HEK293T (cell line): Measurements from ENCODE around the gene KIDINS220.
A peak's percentile ranks its signal among the peaks of the same experiment; 100 is the strongest.

Experiments used
- CTCF ChIA-PET: fragments of 350-600 bp; formaldehyde crosslinking; extraction: SDS; loops from one replicate; lab custom pipeline; 2021; ENCODE audit warnings: antibody characterized with exemption, inconsistent platforms; lab: Yijun Ruan, JAX
- POLR2A ChIA-PET: fragments of 350-600 bp; formaldehyde crosslinking; extraction: SDS; loops from one replicate; lab custom pipeline; 2020; ENCODE audit warnings: antibody characterized with exemption, inconsistent platforms; lab: Yijun Ruan, JAX
- DNase-seq: peaks from one replicate; pipeline ENCODE4 v3.0.0; 2012; ENCODE audit warnings: mixed read lengths; ENCODE audit errors: extremely low spot score
- ARNT ChIP-seq: fragments of 450-650 bp; IDR thresholded peaks from 2 replicates; pipeline ENCODE4 v1.6.1; 2017; ENCODE audit warnings: mild to moderate bottlenecking
- BHLHE40 ChIP-seq: fragments of 450-650 bp; IDR thresholded peaks from 2 replicates; pipeline ENCODE4 v1.6.1; 2016; ENCODE audit warnings: mild to moderate bottlenecking, moderate library complexity, borderline replicate concordance
- CTBP1 ChIP-seq: fragments of 450-650 bp; IDR thresholded peaks from 2 replicates; pipeline ENCODE4 v1.6.1; 2016; ENCODE audit warnings: borderline replicate concordance
- ELF4 ChIP-seq: fragments of 450-650 bp; IDR thresholded peaks from 2 replicates; pipeline ENCODE4 v1.6.1; 2017; ENCODE audit warnings: antibody characterized with exemption
- FOXA1 ChIP-seq: fragments of 450-650 bp; IDR thresholded peaks from 2 replicates; pipeline ENCODE4 v1.6.1; 2016; ENCODE audit warnings: mild to moderate bottlenecking
- FOXK2 ChIP-seq: fragments of 450-650 bp; IDR thresholded peaks from 2 replicates; pipeline ENCODE4 v1.6.1; 2016; ENCODE audit warnings: mild to moderate bottlenecking
- FOXM1 ChIP-seq: fragments of 450-650 bp; IDR thresholded peaks from 2 replicates; pipeline ENCODE4 v1.6.1; 2017; ENCODE audit warnings: mild to moderate bottlenecking, borderline replicate concordance
- HDGF ChIP-seq: fragments of 450-650 bp; IDR thresholded peaks from 2 replicates; pipeline ENCODE4 v1.6.1; 2017; ENCODE audit warnings: antibody characterized with exemption, borderline replicate concordance
- L3MBTL2 ChIP-seq: fragments of 450-650 bp; conservative IDR thresholded peaks from 2 replicates; pipeline ENCODE4 v1.6.1; 2016; ENCODE audit warnings: mild to moderate bottlenecking
- LEF1 ChIP-seq: fragments of 450-650 bp; IDR thresholded peaks from 2 replicates; pipeline ENCODE4 v1.6.1; 2017; ENCODE audit warnings: mild to moderate bottlenecking, borderline replicate concordance
- NFRKB ChIP-seq: fragments of 450-650 bp; IDR thresholded peaks from 2 replicates; pipeline ENCODE4 v1.6.1; 2016; ENCODE audit warnings: mild to moderate bottlenecking, moderate library complexity
- PKNOX1 ChIP-seq: fragments of 450-650 bp; IDR thresholded peaks from 2 replicates; pipeline ENCODE4 v1.6.1; 2016
- SP1 ChIP-seq: fragments of 450-650 bp; IDR thresholded peaks from 2 replicates; pipeline ENCODE4 v1.6.1; 2017
- SUZ12 ChIP-seq: fragments of 450-650 bp; IDR thresholded peaks from 2 replicates; pipeline ENCODE4 v1.6.1; 2016; ENCODE audit warnings: mild to moderate bottlenecking
- TARDBP ChIP-seq: fragments of 450-650 bp; IDR thresholded peaks from 2 replicates; pipeline ENCODE4 v1.6.1; 2016
- ZNF384 ChIP-seq: fragments of 450-650 bp; IDR thresholded peaks from 2 replicates; pipeline ENCODE4 v1.6.1; 2016

The KIDINS220 gene

GRCh38 chr2:8848328-8849100 is 11.1 kb upstream of the KIDINS220 start:
- POLR2A ChIA-PET = no interaction called here
- TF ChIP-seq HDGF = no peak
- TF ChIP-seq FOXK2 = no peak
- TF ChIP-seq NFRKB = no peak

GRCh38 chr2:8847400-8847799 is 10.0 kb upstream of the KIDINS220 start:
- no peak for DNase-seq
- ChIA-PET POLR2A (no interaction called here), CTCF (no interaction called here)
- TF ChIP-seq BHLHE40 (no peak), HDGF (no peak), ELF4 (no peak), FOXK2 (no peak), L3MBTL2 (no peak), SUZ12 (no peak), SP1 (no peak), ARNT (no peak), LEF1 (no peak), FOXM1 (no peak)

More at GRCh38 chr2:8848328-8849100, 11.1 kb upstream of the KIDINS220 start:
- CTCF ChIA-PET = interaction anchor here (0.6 kb wide), 1 partner anchor 252 kb away, joined by 5 read pairs; no protein-coding TSS in a partner anchor
- DNase-seq = no peak

GRCh38 chr2:8841932-8842331 is 4.5 kb upstream of the KIDINS220 start:
- TF ChIP-seq SP1 (no peak), CTBP1 (no peak), ELF4 (no peak), FOXK2 (no peak), HDGF (no peak), ZNF384 (no peak), SUZ12 (no peak)
- POLR2A ChIA-PET = no interaction called here
- CTCF ChIA-PET = no interaction called here
- no peak for DNase-seq

- no peak for DNase-seq
- POLR2A ChIA-PET = interaction anchor here (0.8 kb wide), 1 partner anchor 19 kb away, joined by 3 read pairs; no protein-coding TSS in a partner anchor
- CTCF ChIA-PET = no interaction called here
- TF ChIP-seq FOXA1 (no peak), FOXM1 (no peak), ZNF384 (no peak), LEF1 (no peak), PKNOX1 (no peak), L3MBTL2 (no peak), SUZ12 (no peak), CTBP1 (no peak), FOXK2 (no peak), ELF4 (no peak), TARDBP (no peak), HDGF (no peak), NFRKB (no peak), SP1 (no peak), BHLHE40 (no peak), ARNT (no peak)
Measured at GRCh38 chr2:8840475-8841091, 3.2 kb upstream of the KIDINS220 start.

GRCh38 chr2:8839189-8839965 is 2.0 kb upstream of the KIDINS220 start:
- no peak for DNase-seq
- no peak for TF ChIP-seq PKNOX1
- no peak for TF ChIP-seq SP1
- no peak for TF ChIP-seq FOXK2
- ChIA-PET CTCF (interaction anchor here (0.5 to 0.6 kb wide), 2 partner anchors 301 to 1519 kb away, joined by 3 read pairs; no protein-coding TSS in a partner anchor), POLR2A (interaction anchor here (0.8 kb wide), 1 partner anchor 18 kb away, joined by 3 read pairs; no protein-coding TSS in a partner anchor)

- POLR2A ChIA-PET = interaction anchor here (0.6 kb wide), 1 partner anchor 530 kb away, joined by 3 read pairs; no protein-coding TSS in a partner anchor
- CTCF ChIA-PET = no interaction called here
- TF ChIP-seq PKNOX1 = peak; percentile 73
- TF ChIP-seq HDGF = no peak
- TF ChIP-seq FOXA1 = no peak
- TF ChIP-seq SP1 = no peak
- no peak for DNase-seq
Measured at GRCh38 chr2:8837795-8838140, 355 bp upstream of the KIDINS220 start.
